AG04450 (cell line): ENCODE results near the gene MLLT10. TPM values are rescaled to one million over a fixed set of nuclear protein-coding genes. Genes with fewer than 3 reads are reported as not detected.
"Not testable (repeated sequence)": the region's sequence is repeated elsewhere in the genome, so short reads cannot be mapped to it uniquely, and the experiment has no call there.

Experiments
- CTCF ChIA-PET: fragments of 300-600, 350-600 bp; formaldehyde crosslinking; extraction: SDS; loops from one replicate; lab custom pipeline; 2022; ENCODE audit warnings: antibody characterized with exemption, inconsistent platforms; lab: Charles Lee
- POLR2A ChIA-PET: fragments of 350-600 bp; formaldehyde crosslinking; extraction: SDS; loops from one replicate; lab custom pipeline; 2021; ENCODE audit warnings: antibody characterized with exemption, inconsistent platforms; lab: Yijun Ruan, JAX
- DNase-seq: peaks from one replicate; pipeline ENCODE4 v3.0.0-alpha.2; 2011; ENCODE audit warnings: low read depth, low spot score
- H3K27ac ChIP-seq: one replicate; pipeline ENCODE4 v1.5.1; 2012; ENCODE audit warnings: low read depth, low read length, control low read depth
- H3K27me3 ChIP-seq: one replicate; pipeline ENCODE4 v1.6.0; 2012; ENCODE audit warnings: low read length; ENCODE audit not compliant: control insufficient read depth, insufficient read depth
- H3K4me3 ChIP-seq: 2 replicates; pipeline ENCODE4 v1.5.1; 2011; ENCODE audit warnings: mild to moderate bottlenecking, low read depth, low read length, control low read depth
- H3K9me3 ChIP-seq: 2 replicates; pipeline ENCODE4 v1.5.1; 2012; ENCODE audit warnings: low read length; ENCODE audit not compliant: control insufficient read depth, insufficient read depth
- polyA plus RNA-seq: library from polyadenylated mRNA; depleted of rRNA; stranded (reverse); fragments of >200 nt; gene quantifications from 2 replicates; pipeline ENCODE4 v1.2.3, GENCODE V29; 2011
- TF ChIP-seq, protein P1 (sequence below): IDR thresholded peaks from 2 replicates; pipeline ENCODE4 v1.5.1; 2011; ENCODE audit warnings: low read depth, low read length, control low read depth, inconsistent platforms

MLLT10 gene
- polyA plus RNA-seq, 1 experiment = 41.0 TPM

DNA sequence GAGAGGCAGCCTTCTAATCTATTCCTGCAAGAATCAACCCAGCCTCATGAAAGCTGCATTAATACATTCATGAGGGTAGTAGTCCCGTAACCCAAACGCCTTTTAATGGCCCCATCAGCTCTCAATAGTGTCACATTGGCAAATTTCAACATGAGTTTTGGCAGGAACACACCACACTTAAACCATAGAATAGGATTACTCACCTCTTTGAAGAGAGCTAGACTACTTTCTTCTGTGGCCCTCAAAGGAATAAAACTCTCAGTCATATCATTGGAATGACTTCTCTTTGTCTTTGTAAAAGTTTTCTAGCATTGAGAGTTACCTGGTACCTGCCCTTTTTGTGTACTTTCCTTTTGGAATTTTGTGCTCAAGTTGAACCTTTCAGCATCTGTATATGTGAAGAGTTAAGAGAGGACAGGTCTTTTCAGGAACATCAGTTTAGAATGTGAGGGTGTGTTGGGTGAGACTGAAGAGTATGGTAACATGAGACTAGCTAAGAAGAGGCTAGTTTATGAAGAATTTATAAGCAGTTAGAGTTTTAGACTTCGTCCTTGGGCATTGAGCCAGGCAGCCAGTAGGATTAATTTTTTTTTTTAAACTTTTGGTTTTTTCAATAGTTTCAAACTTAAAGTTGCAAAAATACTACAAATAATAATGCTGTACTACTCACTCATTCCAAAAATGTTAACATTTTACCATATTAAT, 92.6 kb downstream of the MLLT10 start:
- Histone ChIP-seq H3K27me3 (no peaks in the 10 kb centered on the region), H3K9me3 (no peaks in the 10 kb centered on the region), H3K4me3 (no peak overlapping the region), H3K27ac (no peak overlapping the region)
- POLR2A ChIA-PET = no interaction called here
- CTCF ChIA-PET = no interaction called here
- TF ChIP-seq, protein P1, sequence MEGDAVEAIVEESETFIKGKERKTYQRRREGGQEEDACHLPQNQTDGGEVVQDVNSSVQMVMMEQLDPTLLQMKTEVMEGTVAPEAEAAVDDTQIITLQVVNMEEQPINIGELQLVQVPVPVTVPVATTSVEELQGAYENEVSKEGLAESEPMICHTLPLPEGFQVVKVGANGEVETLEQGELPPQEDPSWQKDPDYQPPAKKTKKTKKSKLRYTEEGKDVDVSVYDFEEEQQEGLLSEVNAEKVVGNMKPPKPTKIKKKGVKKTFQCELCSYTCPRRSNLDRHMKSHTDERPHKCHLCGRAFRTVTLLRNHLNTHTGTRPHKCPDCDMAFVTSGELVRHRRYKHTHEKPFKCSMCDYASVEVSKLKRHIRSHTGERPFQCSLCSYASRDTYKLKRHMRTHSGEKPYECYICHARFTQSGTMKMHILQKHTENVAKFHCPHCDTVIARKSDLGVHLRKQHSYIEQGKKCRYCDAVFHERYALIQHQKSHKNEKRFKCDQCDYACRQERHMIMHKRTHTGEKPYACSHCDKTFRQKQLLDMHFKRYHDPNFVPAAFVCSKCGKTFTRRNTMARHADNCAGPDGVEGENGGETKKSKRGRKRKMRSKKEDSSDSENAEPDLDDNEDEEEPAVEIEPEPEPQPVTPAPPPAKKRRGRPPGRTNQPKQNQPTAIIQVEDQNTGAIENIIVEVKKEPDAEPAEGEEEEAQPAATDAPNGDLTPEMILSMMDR = no peak
- DNase-seq = no peak

DNA sequence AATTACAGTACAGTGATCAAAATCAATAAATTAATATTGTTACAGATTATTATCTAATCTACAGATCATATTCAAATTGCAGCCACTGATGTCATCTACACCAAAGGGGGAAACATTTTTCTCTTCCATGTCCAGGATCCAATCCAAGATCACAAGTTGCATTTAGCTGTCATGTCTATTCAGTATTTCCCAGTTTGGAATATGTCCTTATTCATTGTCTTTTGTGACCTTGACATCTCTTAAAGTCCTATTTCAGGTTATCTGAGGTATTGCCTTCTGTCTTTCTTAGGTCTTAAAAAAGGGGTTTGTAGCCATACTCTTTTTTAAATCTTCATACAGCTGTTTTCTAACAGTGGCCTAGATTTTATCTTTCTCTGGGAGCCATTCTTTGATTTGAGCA, 93.3 kb downstream of the MLLT10 start:
- DNase-seq = no peak
- no peak overlapping the region for H3K4me3 ChIP-seq
- ChIA-PET CTCF (no interaction called here), POLR2A (no interaction called here)
- H3K27ac ChIP-seq = no peak overlapping the region
- no peaks in the 10 kb centered on the region for H3K9me3 ChIP-seq
- TF ChIP-seq, protein P1 = no peak
- no peaks in the 10 kb centered on the region for H3K27me3 ChIP-seq

DNA sequence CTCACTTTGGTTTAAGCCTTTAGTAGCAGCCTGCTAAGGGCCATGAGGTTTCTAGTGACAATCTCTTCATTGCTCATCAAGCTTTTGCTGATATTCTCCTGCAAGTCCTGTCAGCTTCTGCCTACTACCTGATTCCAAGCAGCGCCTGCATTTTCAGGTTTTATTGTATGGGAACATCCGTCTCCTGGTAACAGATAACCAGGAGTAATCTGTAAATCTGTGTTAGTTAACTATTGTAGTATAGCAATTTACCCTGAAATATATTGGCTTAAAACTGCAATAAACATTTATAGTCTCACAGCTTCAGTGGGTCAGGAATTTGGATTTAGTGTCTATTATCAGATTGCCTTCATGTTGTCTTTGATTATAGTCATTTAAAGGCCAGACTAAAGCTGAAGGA, 94.0 kb downstream of the MLLT10 start:
- no peak for DNase-seq
- Histone ChIP-seq H3K27ac (no peak overlapping the region), H3K4me3 (no peak overlapping the region), H3K9me3 (no peaks in the 10 kb centered on the region), H3K27me3 (no peaks in the 10 kb centered on the region)
- ChIA-PET POLR2A (no interaction called here), CTCF (no interaction called here)
- TF ChIP-seq, protein P1 = no peak

DNA sequence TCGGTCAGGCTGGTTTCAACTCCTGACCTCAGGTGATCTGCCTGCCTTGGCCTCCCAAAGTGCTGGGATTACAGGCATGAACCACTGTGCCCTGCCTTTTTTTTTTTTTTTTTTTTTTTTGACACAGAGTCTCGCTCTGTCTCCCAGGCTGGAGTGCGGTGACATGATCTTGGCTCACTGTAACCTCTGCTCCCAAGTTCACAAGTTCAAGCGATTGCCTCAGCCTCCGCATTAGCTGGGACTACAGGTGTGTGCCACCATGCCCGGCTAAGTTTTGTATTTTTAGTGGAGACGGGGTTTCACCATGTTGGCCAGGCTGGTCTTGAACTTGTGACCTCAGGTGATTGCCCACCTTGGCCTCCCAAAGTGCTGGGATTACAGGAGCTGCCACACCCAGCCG, 94.6 kb downstream of the MLLT10 start:
- POLR2A ChIA-PET, H3K4me3 ChIP-seq, DNase-seq, CTCF ChIA-PET, H3K27me3 ChIP-seq, H3K27ac ChIP-seq, H3K9me3 ChIP-seq: not testable (repeated sequence)

DNA sequence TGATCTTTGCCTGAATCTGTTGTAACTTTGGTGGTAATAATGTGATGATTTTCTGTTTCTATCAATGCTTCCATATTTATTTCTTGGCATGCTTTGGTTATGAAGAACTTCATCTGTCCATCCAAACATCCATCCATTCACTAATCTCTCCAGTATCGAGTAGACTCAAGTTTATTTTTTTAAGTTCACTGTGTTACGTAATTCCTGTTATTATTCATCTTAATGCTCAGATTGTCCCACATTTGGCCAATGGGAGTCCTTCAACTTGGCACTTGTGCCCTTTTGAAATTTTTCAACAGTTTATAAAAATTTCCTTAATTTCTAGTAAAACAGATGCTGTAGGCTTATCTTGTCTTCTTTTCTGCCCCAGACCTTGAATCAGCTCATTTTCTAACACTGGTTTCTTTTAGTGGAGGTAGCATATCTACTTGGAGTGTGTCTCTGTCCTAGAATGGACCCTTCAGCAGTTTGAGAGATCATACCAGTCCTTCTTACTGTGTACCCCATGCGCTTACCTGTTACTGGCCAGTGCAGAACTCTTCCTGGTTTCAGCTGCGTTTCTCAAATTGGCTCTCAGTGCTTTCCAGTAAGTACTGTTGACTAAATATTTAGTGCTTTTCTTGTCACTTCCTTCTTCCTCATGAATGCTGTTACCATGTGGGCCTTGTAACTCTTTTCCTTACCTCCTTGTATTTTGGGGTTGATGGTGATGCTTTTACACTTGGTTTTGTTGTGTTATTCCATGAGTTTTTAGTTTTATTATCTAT, 100.8 kb downstream of the MLLT10 start:
- H3K27me3 ChIP-seq = no peaks in the 10 kb centered on the region
- POLR2A ChIA-PET = no interaction called here
- H3K27ac ChIP-seq = no peak overlapping the region
- DNase-seq = no peak
- no peak overlapping the region for H3K4me3 ChIP-seq
- TF ChIP-seq, protein P1 = no peak
- H3K9me3 ChIP-seq = no peaks in the 10 kb centered on the region
- CTCF ChIA-PET = no interaction called here
